GM13976 (cell line): ENCODE results near the gene FOXK1.
A peak's percentile ranks its signal among the peaks of the same experiment; 100 is the strongest.
"Not testable (repeated sequence)": the region's sequence is repeated elsewhere in the genome, so short reads cannot be mapped to it uniquely, and the experiment has no call there.

Experiments
- DNase-seq: peaks from one replicate; pipeline ENCODE4 v3.0.0; 2012; ENCODE audit warnings: low spot score
- CTCF ChIP-seq: IDR thresholded peaks from 2 replicates; pipeline ENCODE4 v1.5.1; 2012; ENCODE audit warnings: borderline replicate concordance, mild to moderate bottlenecking; ENCODE audit not compliant: insufficient read depth; ENCODE audit errors: extremely low read depth, missing control alignments, control extremely low read depth
- in situ Hi-C: fragments of 300-500 bp; cut with MboI; formaldehyde crosslinking; loops from one replicate; pipeline ENCODE4 v1.12.0; 2022; ENCODE audit warnings: low sequenced_read_pairs, mixed read lengths, inconsistent platforms; ENCODE audit not compliant: unreplicated experiment

The FOXK1 gene

GRCh38 chr7:4683043-4683883 lies 1.2 kb downstream of the FOXK1 start:
- DNase-seq, result no peak
- in situ Hi-C loops, result no loop called here
- TF ChIP-seq CTCF, result no peak

GRCh38 chr7:4683884-4684565 lies 1.9 kb downstream of the FOXK1 start:
- TF ChIP-seq CTCF, result peak; percentile 28
- peak; percentile 44 for DNase-seq
- in situ Hi-C loops, result no loop called here

GRCh38 chr7:4684846-4685245 lies 2.8 kb downstream of the FOXK1 start:
- in situ Hi-C loops, result no loop called here
- no peak for TF ChIP-seq CTCF
- DNase-seq, result no peak

GRCh38 chr7:4685676-4686075 lies 3.6 kb downstream of the FOXK1 start:
- DNase-seq, in situ Hi-C loops: not testable (repeated sequence)

- in situ Hi-C loops, result no loop called here
- DNase-seq, result no peak
- TF ChIP-seq CTCF, result no peak
Measured at GRCh38 chr7:4687956-4688355, 5.9 kb downstream of the FOXK1 start.

GRCh38 chr7:4689151-4689550 lies 7.1 kb downstream of the FOXK1 start:
- no peak for TF ChIP-seq CTCF
- in situ Hi-C loops, result no loop called here
- no peak for DNase-seq

GRCh38 chr7:4689668-4690067 lies 7.6 kb downstream of the FOXK1 start:
- DNase-seq, result no peak
- TF ChIP-seq CTCF, result no peak
- in situ Hi-C loops, result no loop called here
